ENCODE results near the gene C2CD3. TPM values are rescaled to one million over a fixed set of nuclear protein-coding genes. Genes with fewer than 3 reads are reported as not detected.

Gene C2CD3
- total RNA-seq, 1 experiment from 2014 or later = 22.0 TPM

- no peaks in the 10 kb centered on the region for H3K23me2 ChIP-seq (ENCODE audit: insufficient read length, low read depth, low read length, poor library complexity, severe bottlenecking)
- H2BK5ac ChIP-seq (ENCODE audit: insufficient read length, low read length) = no peak overlapping the region
- no peak overlapping the region for H3K4me2 ChIP-seq (ENCODE audit: insufficient read depth, insufficient read length, low read length)
- TF ChIP-seq CTCF (conservative IDR thresholded peaks at IDR 0.05) = no peak
- no peaks in the 10 kb centered on the region for H3K9me3 Mint-ChIP-seq
- no peak overlapping the region for H3K14ac ChIP-seq (ENCODE audit: insufficient read depth, low read length)
- H3K27ac ChIP-seq (ENCODE audit: insufficient read length, low read depth, low read length) = no peak overlapping the region
- no peak overlapping the region for H4K91ac ChIP-seq (ENCODE audit: insufficient read length, low read depth, low read length)
- H3K9me3 ChIP-seq (ENCODE audit: control insufficient read depth, low read depth, low read length) = no peaks in the 10 kb centered on the region
- no peaks in the 10 kb centered on the region for H3K4me1 ChIP-seq (ENCODE audit: insufficient read depth, low read length)
- H3K79me2 ChIP-seq (ENCODE audit: insufficient read depth, low read length) = no peaks in the 10 kb centered on the region
- no CpG with 5 or more reads among the region's 8 CpGs for WGBS (ENCODE audit: extremely low coverage, insufficient read length, low lambda C conversion rate)
- no peak overlapping the region for H3K27ac Mint-ChIP-seq
- no peak overlapping the region for H3K9ac ChIP-seq (ENCODE audit: extremely low read depth, insufficient read length, low read length)
- no peak overlapping the region for H2BK15ac ChIP-seq (ENCODE audit: low read depth, low read length)
- no peak overlapping the region for H2AFZ ChIP-seq (ENCODE audit: low read length)
- H2AK5ac ChIP-seq (ENCODE audit: insufficient read length, low read length) = no peak overlapping the region
- no peaks in the 10 kb centered on the region for H3K79me1 ChIP-seq (ENCODE audit: insufficient read depth, low read depth, low read length, poor library complexity, severe bottlenecking)
- H3K18ac ChIP-seq (ENCODE audit: insufficient read length, low read depth, low read length) = no peak overlapping the region
- no peak overlapping the region for H3K56ac ChIP-seq (ENCODE audit: insufficient read length, low read depth, low read length)
- H3K23ac ChIP-seq (ENCODE audit: insufficient read length, low read depth, low read length) = no peak overlapping the region
- no peak for DNase-seq
- H2BK12ac ChIP-seq (ENCODE audit: insufficient read length, low read depth, low read length) = no peak overlapping the region
- H4K20me1 ChIP-seq (ENCODE audit: control insufficient read depth, insufficient read depth, insufficient read length) = no peaks in the 10 kb centered on the region
- no peaks in the 10 kb centered on the region; a peak in 1 of 7 replicates for H3K36me3 Mint-ChIP-seq (ENCODE audit: insufficient read depth in 1 of 3, low read depth in 3 of 3)
- H3K27me3 Mint-ChIP-seq (ENCODE audit: low read depth) = no peaks in the 10 kb centered on the region; the same call in 1 of the 2 replicates
- H3K4ac ChIP-seq (ENCODE audit: low read depth, low read length) = no peak overlapping the region
- H2BK120ac ChIP-seq (ENCODE audit: low read depth, low read length, poor library complexity, severe bottlenecking) = no peak overlapping the region
- H3K4me3 Mint-ChIP-seq = no peak overlapping the region
- H4K5ac ChIP-seq (ENCODE audit: insufficient read length, low read depth, low read length) = no peak overlapping the region
- no peak overlapping the region for H4K8ac ChIP-seq (replicated peaks; ENCODE audit: insufficient read length, low read depth, low read length)
- H2BK20ac ChIP-seq (ENCODE audit: low read depth, low read length, poor library complexity, severe bottlenecking) = no peak overlapping the region
- H3K27me3 ChIP-seq (ENCODE audit: insufficient read depth, low read length) = no peaks in the 10 kb centered on the region
- no peak overlapping the region for H3T11ph ChIP-seq (ENCODE audit: low read length)
- H3K4me1 Mint-ChIP-seq = peaks cover 9 to 14% of the 10 kb centered on the region in 2 experiments
Measured at GRCh38 chr11:73999581-74000306, 171.1 kb downstream of the C2CD3 start.

Data from H9 (cell line).